GM13977 (cell line): ENCODE measurements around the gene PARD3.

Experiments used
- DNase-seq: peaks from one replicate; pipeline ENCODE4 v3.0.0; 2012; ENCODE audit warnings: low spot score
- CTCF ChIP-seq: IDR thresholded peaks from 2 replicates; pipeline ENCODE4 v1.5.1; 2012; ENCODE audit warnings: mild to moderate bottlenecking, control low read depth; ENCODE audit not compliant: insufficient read depth; ENCODE audit errors: extremely low read depth, missing control alignments
- in situ Hi-C: fragments of 300-500 bp; cut with MboI; formaldehyde crosslinking; loops from one replicate; pipeline ENCODE4 v1.12.0; 2022; ENCODE audit warnings: low sequenced_read_pairs, low pct_unique_long_range_greater_than_20kb, mixed read lengths, inconsistent platforms; ENCODE audit not compliant: unreplicated experiment

Gene PARD3

DNA sequence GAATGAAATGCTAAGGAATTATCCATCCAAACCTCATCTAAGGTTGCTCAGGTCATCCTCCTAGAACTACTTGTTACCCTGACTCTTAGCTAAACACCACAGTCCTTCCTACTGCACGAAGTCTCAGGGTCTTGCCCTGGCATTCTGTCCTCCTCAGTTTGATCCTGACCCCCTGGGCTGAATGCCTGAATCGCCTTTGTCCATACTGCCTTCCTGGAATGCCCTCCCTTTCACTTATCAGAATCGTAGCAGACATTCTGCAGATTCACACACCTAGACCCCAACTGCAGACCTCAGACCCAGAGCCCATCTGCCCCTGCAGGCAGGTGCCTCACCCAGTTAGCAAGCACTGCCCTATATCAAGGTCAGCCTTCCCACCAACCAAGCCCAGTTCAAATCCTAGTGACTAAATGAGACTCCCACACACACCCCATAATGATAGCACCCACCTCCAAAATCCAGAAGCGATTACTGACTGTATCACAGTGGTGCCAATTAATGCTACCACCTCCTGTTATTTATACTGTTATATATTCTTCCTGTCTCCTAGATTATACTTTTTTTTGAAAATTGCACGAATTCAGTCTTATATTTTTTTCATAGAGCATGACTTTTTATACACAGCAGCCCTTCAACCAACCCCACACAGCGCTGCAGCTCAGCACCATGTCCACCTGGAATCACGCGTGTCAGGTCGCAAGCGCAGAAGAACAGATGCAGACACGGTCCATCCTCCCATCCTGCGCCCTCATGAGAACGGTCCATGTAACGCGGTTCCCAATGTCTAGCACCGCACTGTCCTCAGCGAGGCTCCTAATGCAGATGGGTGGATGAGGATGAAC is 3.7 kb downstream of the PARD3 start:
- in situ Hi-C loops: no loop called here
- no peak for TF ChIP-seq CTCF
- no peak for DNase-seq

DNA sequence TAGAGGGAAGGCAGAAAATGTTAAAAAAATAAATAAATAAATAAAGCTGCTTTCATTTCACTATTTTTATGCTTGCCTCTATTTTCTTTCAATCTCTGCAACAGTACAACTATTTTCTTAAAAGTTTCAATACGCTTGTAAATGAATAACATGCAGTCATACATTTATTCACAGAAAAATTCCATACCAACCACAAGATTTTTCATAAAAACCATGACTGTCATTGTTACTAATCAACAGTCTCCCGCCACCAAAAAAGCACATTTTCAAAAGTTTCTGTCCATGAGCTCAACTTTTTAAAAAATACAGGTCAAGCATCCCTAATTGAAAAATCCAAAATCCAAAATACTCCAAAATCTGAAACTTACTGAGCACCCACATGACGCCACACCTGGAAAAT is 5.3 kb downstream of the PARD3 start:
- in situ Hi-C loops: no loop called here
- no peak for DNase-seq
- TF ChIP-seq CTCF: no peak

- DNase-seq: no peak
- in situ Hi-C loops: no loop called here
- TF ChIP-seq CTCF: no peak
Observed at GRCh38 chr10:34808801-34809745, 6.0 kb downstream of the PARD3 start.

GRCh38 chr10:34808336-34808735 is 6.8 kb downstream of the PARD3 start:
- no peak for DNase-seq
- no peak for TF ChIP-seq CTCF
- in situ Hi-C loops: no loop called here

- TF ChIP-seq CTCF: no peak
- in situ Hi-C loops: no loop called here
- no peak for DNase-seq
Observed at GRCh38 chr10:34804306-34804705, 10.8 kb downstream of the PARD3 start.

DNA sequence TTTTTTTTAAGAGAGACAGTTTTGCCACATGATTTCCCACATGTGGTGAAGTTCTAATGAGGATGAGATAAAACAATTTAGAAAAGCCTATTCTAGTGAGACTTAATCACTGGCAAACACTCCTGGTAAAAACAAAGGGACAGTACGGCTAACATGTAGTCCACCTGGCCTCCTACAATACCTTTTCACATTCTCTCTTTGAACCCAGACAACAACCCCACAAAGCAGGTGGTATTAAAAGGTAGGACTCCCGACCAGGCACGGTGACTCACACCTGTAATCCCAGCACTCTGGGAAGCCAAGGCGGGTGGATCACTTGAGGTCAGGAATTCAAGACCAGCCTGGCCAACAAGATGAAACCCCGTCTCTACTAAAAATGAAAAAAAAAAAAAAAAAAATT is 12.4 kb downstream of the PARD3 start:
- in situ Hi-C loops: no loop called here

More for the DNA sequence above, 12.4 kb downstream of the PARD3 start:
- no peak for DNase-seq
- no peak for TF ChIP-seq CTCF
